NCI-H146 treated with DMSO at 0.1 percent for 48 hours (cell line): Measurements from ENCODE around the gene FAM227B.
"Not testable (repeated sequence)": the region's sequence is repeated elsewhere in the genome, so short reads cannot be mapped to it uniquely, and the experiment has no call there.

Source experiments
- DNase-seq: peaks from one replicate; lab custom pipeline; 2025; ENCODE audit not compliant: unreplicated experiment; lab: John Stamatoyannopoulos, UW

FAM227B gene

GRCh38 chr15:49495993-49496753 lies 124.4 kb downstream of the FAM227B start:
- DNase-seq: no peak

GRCh38 chr15:49494842-49495241 lies 125.8 kb downstream of the FAM227B start:
- DNase-seq: no peak

GRCh38 chr15:49492830-49493229 lies 127.8 kb downstream of the FAM227B start:
- DNase-seq: no peak

DNA sequence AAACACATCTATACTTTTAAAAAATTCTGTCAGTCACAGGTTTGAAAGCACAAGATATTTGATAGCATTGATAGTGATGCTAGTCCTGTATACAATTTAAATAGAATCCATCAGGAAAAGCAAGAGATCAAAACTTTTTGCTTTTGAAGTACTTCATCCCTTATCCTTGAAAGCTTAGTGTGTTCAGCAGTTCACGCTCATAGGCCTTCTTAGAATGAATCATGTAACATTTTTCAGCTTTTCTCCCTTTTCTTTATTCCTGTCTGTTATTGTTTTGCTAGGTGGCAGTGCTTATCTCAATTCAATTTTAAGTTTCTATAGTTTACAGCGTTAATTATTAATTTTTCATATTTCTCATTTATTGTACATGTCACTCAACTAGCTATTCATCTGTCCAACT lies 128.5 kb downstream of the FAM227B start:
- no peak for DNase-seq

DNA sequence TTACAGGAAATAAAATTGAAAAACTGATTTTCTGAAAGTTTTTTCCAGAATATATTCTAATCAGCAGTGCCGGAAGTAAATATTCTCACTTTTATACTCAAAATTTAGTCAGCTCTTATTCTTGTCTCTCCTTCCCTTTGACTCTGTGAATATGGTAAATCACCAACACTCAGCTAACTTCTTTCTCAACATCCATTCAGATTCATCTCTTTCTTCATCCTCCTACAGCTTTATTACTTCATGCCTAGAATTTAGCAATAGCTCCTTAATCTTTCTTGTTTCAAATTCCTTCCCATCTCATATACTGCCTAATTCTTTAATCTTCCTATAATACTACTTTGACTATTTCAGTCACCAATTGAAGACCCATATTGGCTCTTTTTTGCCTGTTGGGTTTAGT lies 129.7 kb downstream of the FAM227B start:
- DNase-seq: no peak

DNA sequence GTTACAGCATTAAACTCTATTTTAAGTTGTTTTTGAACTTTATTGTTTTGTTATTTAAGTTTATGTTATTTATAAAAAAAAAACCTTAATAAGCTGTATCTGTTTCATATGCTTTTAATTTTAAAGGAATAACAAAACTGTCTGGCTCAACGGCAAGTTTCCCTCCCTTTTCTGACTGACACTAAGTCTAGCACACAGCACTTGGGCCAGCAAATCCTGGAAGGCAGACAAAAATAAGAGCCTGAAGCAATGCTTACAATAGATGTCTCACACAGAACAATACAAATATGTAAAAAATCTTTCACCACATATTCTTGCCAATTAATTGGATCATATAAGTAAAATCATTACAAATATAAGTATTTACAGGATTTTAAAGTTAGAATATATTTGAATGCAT lies 135.2 kb downstream of the FAM227B start:
- not testable (repeated sequence) for DNase-seq

DNA sequence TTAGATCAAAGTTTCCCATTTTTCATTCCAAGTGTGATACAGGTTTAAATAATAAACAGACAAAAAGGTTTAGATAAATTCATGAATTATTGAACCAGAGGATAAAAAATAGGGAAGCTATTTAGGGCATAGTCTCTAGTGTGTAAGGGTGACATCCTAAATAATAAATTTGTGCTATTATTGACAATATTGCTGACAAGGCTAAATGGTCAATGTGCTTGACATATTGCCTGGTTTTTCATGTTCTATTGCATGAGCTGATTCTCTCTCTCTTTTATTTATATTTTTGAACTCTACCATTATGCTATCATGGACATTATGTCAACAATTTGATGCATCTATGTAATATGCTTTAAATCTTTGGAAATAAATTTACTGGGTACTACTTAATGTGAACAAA lies 141.6 kb downstream of the FAM227B start:
- not testable (repeated sequence) for DNase-seq

- not testable (repeated sequence) for DNase-seq
These were observed 142.6 kb downstream of the FAM227B start for GRCh38 chr15:49478021-49478420.

GRCh38 chr15:49473031-49473430 lies 147.6 kb downstream of the FAM227B start:
- no peak for DNase-seq

DNA sequence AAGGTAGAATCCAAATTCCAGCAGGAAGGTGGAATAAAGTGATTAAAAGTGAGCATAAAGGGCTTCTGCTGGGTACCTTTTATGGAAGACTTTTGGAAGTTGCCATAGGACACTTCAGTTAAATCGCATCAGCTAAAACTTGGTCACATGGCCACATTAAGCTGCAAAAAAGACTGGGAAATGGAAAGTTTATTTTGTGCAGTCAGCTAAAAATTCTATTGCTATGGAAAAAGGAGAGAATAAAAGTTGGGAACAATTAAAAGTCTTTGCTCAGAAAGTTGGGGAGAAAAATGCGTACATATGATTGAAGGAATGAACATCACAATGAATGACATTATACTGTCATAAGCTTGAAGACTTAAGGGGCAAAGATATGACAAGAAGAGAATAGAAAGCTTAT lies 148.3 kb downstream of the FAM227B start:
- no peak for DNase-seq

DNA sequence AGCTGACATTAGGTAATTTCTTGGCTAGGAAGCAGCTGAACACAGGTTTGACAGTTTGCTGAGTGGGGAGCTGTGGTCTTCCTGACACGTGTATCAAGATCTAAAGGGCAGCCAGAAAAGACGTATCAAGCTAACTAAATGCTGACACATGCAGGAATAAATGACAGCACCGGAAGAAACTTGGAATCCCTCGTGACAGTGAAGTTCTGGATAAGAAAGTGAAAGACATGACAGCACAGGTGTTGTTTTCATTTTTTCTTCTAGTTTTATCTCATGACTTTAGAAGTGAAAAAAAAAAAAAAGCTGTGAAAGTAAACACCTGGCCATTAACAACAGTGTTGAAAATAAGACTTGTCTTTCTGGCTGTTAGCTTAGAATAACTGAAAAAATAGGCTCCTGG lies 148.9 kb downstream of the FAM227B start:
- DNase-seq: no peak

DNA sequence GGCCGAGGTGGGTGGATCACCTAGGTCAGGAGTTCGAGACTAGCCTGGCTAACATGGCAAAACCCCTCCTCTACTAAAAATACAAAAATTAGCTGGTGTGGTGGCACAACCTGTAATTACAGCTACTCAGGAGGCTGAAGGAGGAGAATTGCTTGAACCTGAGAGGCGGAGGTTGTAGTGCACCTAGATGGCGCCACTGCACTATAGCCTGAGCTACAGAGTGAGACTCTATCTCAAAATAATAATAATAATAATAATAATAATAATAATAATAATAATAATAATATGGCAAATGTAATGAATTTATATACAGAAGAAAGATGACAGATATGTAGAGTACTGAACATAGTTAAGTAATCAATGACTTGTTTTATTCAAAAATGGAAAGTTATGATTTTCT lies 149.4 kb downstream of the FAM227B start:
- not testable (repeated sequence) for DNase-seq

GRCh38 chr15:49468481-49468839 lies 152.2 kb downstream of the FAM227B start:
- no peak for DNase-seq

DNA sequence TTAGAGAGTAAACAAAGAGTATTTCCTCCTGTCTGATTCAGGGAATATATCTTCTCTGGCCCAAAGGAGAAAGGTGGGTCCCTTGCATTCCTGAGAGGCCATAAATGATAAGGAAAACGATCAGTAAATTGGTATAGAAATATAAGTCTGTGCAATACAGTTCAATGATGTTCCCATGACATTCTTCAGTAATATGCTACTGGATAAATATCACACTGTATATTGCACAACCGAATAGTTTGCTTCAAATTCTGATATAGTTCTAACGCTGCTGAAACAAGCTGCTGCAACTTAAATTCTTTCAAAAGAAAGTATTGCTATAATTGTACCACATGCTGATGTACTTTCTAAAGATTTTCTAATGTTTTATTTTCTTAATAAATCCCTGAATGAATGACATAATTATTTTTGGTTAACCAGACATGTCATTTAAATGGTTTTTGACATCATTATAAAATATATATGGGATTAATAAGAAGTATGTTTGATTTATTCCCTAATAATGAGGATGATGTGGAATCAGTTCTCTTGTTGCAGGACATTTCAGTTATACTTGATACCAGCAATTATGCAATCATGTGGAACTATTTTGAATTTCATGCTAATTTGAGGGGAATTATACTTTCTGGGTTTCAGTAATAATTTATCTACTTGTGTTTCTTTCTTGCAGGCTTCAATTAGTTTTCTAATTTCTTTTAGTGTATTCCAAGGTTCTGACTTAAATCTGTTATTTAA lies 152.7 kb downstream of the FAM227B start:
- DNase-seq: no peak

- DNase-seq: no peak
These were observed 154.5 kb downstream of the FAM227B start for GRCh38 chr15:49466119-49466518.

DNA sequence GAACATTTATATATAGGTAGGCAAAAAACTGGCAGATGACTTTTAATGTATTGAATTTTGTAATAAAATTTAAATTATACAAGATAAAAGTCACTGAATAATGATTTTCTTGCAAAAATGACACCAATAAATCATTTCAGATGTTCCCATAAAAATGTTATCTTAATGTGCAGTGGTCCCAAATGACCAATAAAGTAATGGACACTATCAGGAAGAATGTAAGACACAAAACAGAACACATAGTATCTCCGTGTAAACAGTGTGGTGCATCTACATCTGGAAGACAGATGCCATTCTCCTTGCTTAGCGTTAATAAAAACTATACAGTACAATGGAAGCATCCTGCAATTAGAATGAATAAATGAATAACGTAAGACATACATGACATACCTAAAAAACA lies 156.1 kb downstream of the FAM227B start:
- DNase-seq: no peak

DNA sequence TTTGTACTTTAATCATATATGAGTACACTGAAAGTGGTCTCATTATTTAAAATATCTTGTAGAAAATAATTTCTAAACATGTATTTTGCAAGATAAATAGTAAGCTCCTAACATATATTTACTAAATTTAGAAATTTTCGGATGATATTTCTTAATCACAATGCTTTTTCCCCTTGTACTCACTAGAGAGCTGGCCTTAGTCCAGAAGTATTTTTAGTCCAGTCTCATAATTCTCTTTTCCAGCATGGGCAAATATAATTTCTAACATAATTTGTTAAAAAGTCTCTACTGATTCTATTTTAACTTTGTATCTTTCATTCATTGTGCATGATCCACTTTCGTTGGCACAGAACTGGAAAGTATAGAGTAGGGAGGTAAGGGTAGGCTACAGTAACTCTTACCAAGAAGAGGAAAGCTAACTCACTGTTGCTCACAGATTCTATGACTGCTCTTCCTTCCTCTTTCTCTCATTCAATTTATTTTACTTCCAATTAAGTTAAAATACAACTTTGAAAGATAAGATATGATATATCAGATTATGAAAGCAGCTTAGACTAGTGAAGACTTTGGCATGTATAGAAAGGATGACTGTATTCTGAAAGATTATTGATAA lies 158.3 kb downstream of the FAM227B start:
- DNase-seq: no peak

DNA sequence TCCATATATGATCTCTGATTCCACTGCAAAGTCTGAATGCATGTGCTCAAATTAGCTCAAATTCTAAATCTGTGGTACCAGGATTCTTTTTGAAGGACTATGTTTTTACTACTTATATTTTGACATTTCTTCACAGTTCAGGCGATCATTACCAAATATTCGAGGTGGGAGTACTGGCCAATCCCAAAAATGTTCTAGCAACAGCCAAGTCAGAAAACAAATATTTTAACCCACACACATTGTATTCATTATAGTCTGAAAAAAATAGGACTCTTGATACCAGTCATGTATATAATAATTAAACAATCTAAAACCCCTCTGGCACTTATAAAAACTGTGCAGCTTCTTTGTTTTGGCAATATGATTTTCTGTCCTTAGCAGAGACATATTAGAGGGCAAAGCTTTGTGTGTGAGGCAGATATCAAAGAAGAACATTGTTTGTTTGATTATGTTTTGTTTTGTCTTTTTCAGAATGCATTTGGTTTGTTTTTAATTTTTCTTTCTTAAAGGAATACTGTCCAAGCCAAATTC lies 160.1 kb downstream of the FAM227B start:
- DNase-seq: no peak

- no peak for DNase-seq
These were observed 162.5 kb downstream of the FAM227B start for GRCh38 chr15:49458145-49458544.

- no peak for DNase-seq
These were observed 164.5 kb downstream of the FAM227B start for GRCh38 chr15:49456166-49456565.

DNA sequence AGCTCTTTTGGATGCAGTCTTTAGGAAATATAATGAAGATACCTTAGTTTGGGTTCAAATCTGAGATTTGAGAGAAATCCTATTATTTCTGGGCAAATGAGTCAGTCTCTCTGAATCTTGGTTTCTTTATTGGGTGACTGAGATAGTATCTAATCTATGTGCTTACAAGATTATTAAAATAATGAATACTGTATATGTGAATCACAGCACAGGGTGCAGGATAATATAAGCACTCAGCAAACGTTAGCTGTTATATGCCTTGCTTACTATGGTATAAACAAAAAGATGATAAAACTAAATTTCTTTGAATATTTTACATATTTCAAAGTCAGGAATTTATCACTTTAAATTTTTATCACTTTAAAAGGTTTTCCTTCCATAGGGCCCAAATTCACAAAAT lies 168.0 kb downstream of the FAM227B start:
- DNase-seq: no peak

DNA sequence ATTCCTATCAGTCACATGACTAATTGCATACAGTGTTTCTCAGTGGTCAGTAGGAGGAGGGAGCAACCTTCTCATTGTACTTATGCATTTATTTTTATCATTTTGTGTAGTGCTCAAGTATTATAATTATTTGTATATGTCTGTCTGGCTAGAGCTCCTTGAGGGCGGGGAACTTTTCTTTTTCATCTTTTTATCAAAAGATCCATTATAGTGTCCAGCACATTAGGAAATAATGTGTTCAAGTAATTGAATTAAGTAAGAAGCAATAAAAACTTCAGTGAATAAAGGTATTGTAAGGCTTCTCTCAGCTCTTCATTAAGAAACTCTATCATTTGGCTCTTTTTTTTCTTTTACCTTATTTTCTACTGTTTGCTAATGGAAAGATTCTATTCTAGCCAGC lies 178.8 kb downstream of the FAM227B start:
- DNase-seq: no peak
